Measurements from ENCODE around the gene C1QTNF12.

- TF ChIP-seq, protein P1, sequence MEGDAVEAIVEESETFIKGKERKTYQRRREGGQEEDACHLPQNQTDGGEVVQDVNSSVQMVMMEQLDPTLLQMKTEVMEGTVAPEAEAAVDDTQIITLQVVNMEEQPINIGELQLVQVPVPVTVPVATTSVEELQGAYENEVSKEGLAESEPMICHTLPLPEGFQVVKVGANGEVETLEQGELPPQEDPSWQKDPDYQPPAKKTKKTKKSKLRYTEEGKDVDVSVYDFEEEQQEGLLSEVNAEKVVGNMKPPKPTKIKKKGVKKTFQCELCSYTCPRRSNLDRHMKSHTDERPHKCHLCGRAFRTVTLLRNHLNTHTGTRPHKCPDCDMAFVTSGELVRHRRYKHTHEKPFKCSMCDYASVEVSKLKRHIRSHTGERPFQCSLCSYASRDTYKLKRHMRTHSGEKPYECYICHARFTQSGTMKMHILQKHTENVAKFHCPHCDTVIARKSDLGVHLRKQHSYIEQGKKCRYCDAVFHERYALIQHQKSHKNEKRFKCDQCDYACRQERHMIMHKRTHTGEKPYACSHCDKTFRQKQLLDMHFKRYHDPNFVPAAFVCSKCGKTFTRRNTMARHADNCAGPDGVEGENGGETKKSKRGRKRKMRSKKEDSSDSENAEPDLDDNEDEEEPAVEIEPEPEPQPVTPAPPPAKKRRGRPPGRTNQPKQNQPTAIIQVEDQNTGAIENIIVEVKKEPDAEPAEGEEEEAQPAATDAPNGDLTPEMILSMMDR (IDR thresholded peaks at IDR 0.05; ENCODE audit: low read length): no peak
- TF ChIP-seq EZH2 (IDR thresholded peaks at IDR 0.05; ENCODE audit: borderline replicate concordance, low read length): no peak
Measured at GRCh38 chr1:1292442-1292779, 45.9 kb upstream of the C1QTNF12 start.

Data from OCI-LY1 (cell line).